B cell (primary cell): ENCODE results near the gene GULP1. TPM values are rescaled to one million over a fixed set of nuclear protein-coding genes. Genes with fewer than 3 reads are reported as not detected.

Experiments
- ATAC-seq: fragments of 200-7000 bp; cut with Tn5 transposase; one replicate; pipeline ENCODE4 v1.10.0; 2021; ENCODE audit warnings: low read depth, mild to moderate bottlenecking, moderate number of reproducible peaks, moderate library complexity
- CTCF ChIA-PET: fragments of 350-600 bp; sonication (Branson Sonifier 250); formaldehyde crosslinking; loops from one replicate; lab custom pipeline; 2021; ENCODE audit warnings: antibody characterized with exemption, inconsistent platforms; lab: Charles Lee
- POLR2A ChIA-PET: fragments of 350-600 bp; sonication (Branson Sonifier 250); formaldehyde crosslinking; loops from one replicate; lab custom pipeline; 2021; ENCODE audit warnings: antibody characterized with exemption; lab: Charles Lee
- DNase-seq: peaks from one replicate; pipeline ENCODE4 v3.0.0; 2013
- H2AFZ ChIP-seq: 2 replicates; pipeline ENCODE4 v1.6.1; 2012; ENCODE audit warnings: mild to moderate bottlenecking, low read depth, low read length; ENCODE audit not compliant: insufficient read depth, poor library complexity, severe bottlenecking
- H3K27ac ChIP-seq, 2 donors: 1 replicate in 1 of 2; 2 replicates in 1 of 2; pipeline ENCODE4 v1.5.1; 2012 to 2013; ENCODE audit warnings: low read length in 2 of 2, mild to moderate bottlenecking in 2 of 2, moderate library complexity in 1 of 2
- H3K27me3 ChIP-seq, 4 experiments: fragments of 200-600 bp in 1 of 4; sonication (generic) in 1 of 4; replicated peaks in 1 of 4; 1 replicate in 2 of 4; 2 replicates in 2 of 4; pipeline versions ENCODE4 v1.6.1 to v1.7.0; 2013 to 2016; ENCODE audit warnings: low read length in 3 of 4, mild to moderate bottlenecking in 2 of 4, mixed read lengths in 1 of 4, moderate library complexity in 1 of 4; ENCODE audit not compliant: insufficient read depth in 4 of 4, control insufficient read depth in 3 of 4; ENCODE audit errors: control extremely low read depth in 1 of 4
- H3K36me3 ChIP-seq, 2 experiments: replicated peaks in 1 of 2; 1 replicate in 1 of 2; 2 replicates in 1 of 2; pipeline versions ENCODE4 v1.6.1 to v1.7.1; 2013; ENCODE audit warnings: low read length in 1 of 2; ENCODE audit not compliant: insufficient read depth in 2 of 2, control insufficient read depth in 1 of 2; ENCODE audit errors: control extremely low read depth in 1 of 2, extremely low read depth in 1 of 2
- H3K4me1 ChIP-seq, 2 donors: fragments of 200-600 bp in 1 of 2; sonication (generic) in 1 of 2; 1 replicate in 1 of 2; 2 replicates in 1 of 2; pipeline versions ENCODE4 v1.5.1 to v1.6.1; 2013 to 2017; ENCODE audit warnings: low read length in 2 of 2; ENCODE audit not compliant: control insufficient read depth in 2 of 2, insufficient read depth in 2 of 2
- H3K4me2 ChIP-seq: replicated peaks from 2 replicates; pipeline ENCODE3; 2012; ENCODE audit warnings: mild to moderate bottlenecking, low read depth, low read length; ENCODE audit not compliant: poor library complexity, severe bottlenecking
- H3K4me3 ChIP-seq, 5 experiments: fragments of 200-600 bp in 1 of 5; sonication (generic) in 1 of 5; 1 replicate in 3 of 5; 2 replicates in 2 of 5; pipeline versions ENCODE4 v1.5.1 to v1.7.0; 2011 to 2016; ENCODE audit warnings: low read length in 4 of 5, mild to moderate bottlenecking in 4 of 5, low read depth in 2 of 5, control low read depth in 1 of 5, moderate library complexity in 1 of 5; ENCODE audit not compliant: insufficient read depth in 1 of 5; ENCODE audit errors: control extremely low read depth in 1 of 5, extremely low read depth in 1 of 5
- H3K79me2 ChIP-seq: fragments of 200-600 bp; sonication (generic); one replicate; pipeline ENCODE4 v1.6.0; 2016; ENCODE audit warnings: low read length; ENCODE audit not compliant: control insufficient read depth, insufficient read depth
- H3K9ac ChIP-seq: fragments of 200-600 bp; sonication (generic); 2 replicates; pipeline ENCODE4 v1.6.1; 2017; ENCODE audit warnings: mild to moderate bottlenecking, low read length, moderate library complexity
- H3K9me3 ChIP-seq, 3 donors: one replicate each; pipeline versions ENCODE4 v1.6.1 to v1.7.1; 2013; ENCODE audit warnings: low read length in 2 of 3; ENCODE audit not compliant: control insufficient read depth in 2 of 3, insufficient read depth in 1 of 3; ENCODE audit errors: control extremely low read depth in 1 of 3
- H4K20me1 ChIP-seq: 2 replicates; pipeline ENCODE4 v1.6.0; 2012; ENCODE audit warnings: mild to moderate bottlenecking, low read length; ENCODE audit not compliant: insufficient read depth, control insufficient read depth, poor library complexity, severe bottlenecking
- H3K27ac Mint-ChIP-seq: one replicate; pipeline ENCODE4 v1.8.0; 2021; ENCODE audit warnings: mixed read lengths
- H3K27me3 Mint-ChIP-seq: one replicate; pipeline ENCODE4 v1.8.0; 2021; ENCODE audit warnings: mixed read lengths
- H3K4me1 Mint-ChIP-seq: one replicate; pipeline ENCODE4 v1.8.0; 2021; ENCODE audit warnings: mixed read lengths
- H3K4me3 Mint-ChIP-seq: one replicate; pipeline ENCODE4 v1.8.0; 2021; ENCODE audit warnings: mixed read lengths
- H3K9me3 Mint-ChIP-seq: one replicate; pipeline ENCODE4 v1.8.0; 2022; ENCODE audit warnings: mixed read lengths; ENCODE audit not compliant: insufficient read depth
- CTCF ChIP-seq: fragments of 200-600 bp; IDR thresholded peaks from one replicate; pipeline ENCODE4 v1.8.0; 2022; ENCODE audit warnings: antibody characterized with exemption, mild to moderate bottlenecking
- EZH2 ChIP-seq: IDR thresholded peaks from 2 replicates; pipeline ENCODE4 v1.6.1; 2012; ENCODE audit warnings: borderline replicate concordance, low read depth, mild to moderate bottlenecking, moderate library complexity, low read length; ENCODE audit not compliant: insufficient read depth, poor library complexity, severe bottlenecking
- WGBS: methylation state at CpG from one replicate; pipeline ENCODE4 v1.1.5; 2013; ENCODE audit warnings: missing lambda C conversion rate; ENCODE audit not compliant: insufficient coverage; 5-methylcytosine and 5-hydroxymethylcytosine counted together
- intact Hi-C: fragments of 100-400 bp; cut with micrococcal nuclease; formaldehyde crosslinking; loops from one replicate; pipeline ENCODE4 v1.10.0; 2022
- polyA plus RNA-seq: library from polyadenylated mRNA; depleted of rRNA; stranded (reverse); fragments of >200 nt; gene quantifications from 2 replicates; pipeline ENCODE4 v1.2.3, GENCODE V29; 2012
- total RNA-seq, 2 donors: library from RNA; stranded (reverse); fragments of 120-200 nt in 1 of 2; gene quantifications; 1 replicate in 1 of 2; 2 replicates in 1 of 2; pipeline versions ENCODE4 v1.2.3 to v1.2.4, GENCODE V29; 2013 to 2022

GULP1 gene
- total and polyA plus RNA-seq, 2 donors (not counting 1 experiment from before 2014, with no cell fraction given) = not detected

- CTCF ChIA-PET = no interaction called here
These were observed 131.1 kb downstream of the GULP1 start for GRCh38 chr2:188422726-188423125.

GRCh38 chr2:188425266-188425665 lies 133.6 kb downstream of the GULP1 start:
- Histone ChIP-seq H2AFZ (no peak overlapping the region), H3K36me3 (no peaks in the 10 kb centered on the region), H3K79me2 (no peaks in the 10 kb centered on the region), H3K9me3 (no peaks in the 10 kb centered on the region), H4K20me1 (no peaks in the 10 kb centered on the region), H3K4me2 (no peak overlapping the region), H3K27ac (no peak overlapping the region), H3K4me1 (no peaks in the 10 kb centered on the region), H3K27me3 (no peaks in the 10 kb centered on the region), H3K4me3 (no peak overlapping the region), H3K9ac (no peak overlapping the region)
- DNase-seq = no peak
- Mint-ChIP-seq H3K9me3 (no peaks in the 10 kb centered on the region), H3K4me1 (no peaks in the 10 kb centered on the region), H3K4me3 (no peak overlapping the region), H3K27me3 (no peaks in the 10 kb centered on the region), H3K27ac (no peak overlapping the region)
- TF ChIP-seq CTCF (no peak), EZH2 (no peak)
- intact Hi-C loops = no loop called here
- no CpG with 5 or more reads among the region's 2 CpGs for WGBS
- CTCF ChIA-PET = no interaction called here
- POLR2A ChIA-PET = no interaction called here
- ATAC-seq = no peak

More at GRCh38 chr2:188422726-188423125, 131.1 kb downstream of the GULP1 start:
- Histone ChIP-seq H3K27ac (no peak overlapping the region), H3K79me2 (no peaks in the 10 kb centered on the region), H3K4me2 (no peak overlapping the region), H3K4me1 (no peaks in the 10 kb centered on the region), H2AFZ (no peak overlapping the region), H3K9me3 (no peaks in the 10 kb centered on the region), H3K36me3 (no peaks in the 10 kb centered on the region), H3K4me3 (no peak overlapping the region), H4K20me1 (no peaks in the 10 kb centered on the region), H3K9ac (no peak overlapping the region), H3K27me3 (no peaks in the 10 kb centered on the region)
- intact Hi-C loops = no loop called here
- Mint-ChIP-seq H3K4me3 (no peak overlapping the region), H3K27me3 (no peaks in the 10 kb centered on the region), H3K4me1 (no peaks in the 10 kb centered on the region), H3K27ac (no peak overlapping the region), H3K9me3 (peaks cover 3% of the 10 kb centered on the region)
- no peak for DNase-seq
- WGBS = 86% methylated on average over 1 of the region's 1 CpG
- TF ChIP-seq CTCF = no peak
- TF ChIP-seq EZH2 = no peak
- ATAC-seq = no peak
- POLR2A ChIA-PET = no interaction called here
